A549 (cell line): Measurements from ENCODE around the gene LCP1. TPM values are rescaled to one million over a fixed set of nuclear protein-coding genes. Genes with fewer than 3 reads are reported as not detected.

Experiments used
- ATAC-seq, 2 experiments: fragments of 200-7000 bp in 1 of 2; fragments of >200 bp in 1 of 2; cut with Nextera tagmentation in 1 of 2; cut with Tn5 transposase in 1 of 2; 3 replicates each; pipeline versions ENCODE4 v1.8.0 to v1.9.1; 2018 to 2020; ENCODE audit warnings: mild to moderate bottlenecking in 1 of 2, moderate library complexity in 1 of 2
- CTCF ChIA-PET: fragments of 300-600 bp; sonication (Branson Sonifier 250); formaldehyde crosslinking; extraction: SDS; loops from one replicate; lab custom pipeline; 2021; ENCODE audit warnings: antibody characterized with exemption, inconsistent platforms; lab: Yijun Ruan, JAX
- POLR2A ChIA-PET: fragments of 350-600 bp; formaldehyde crosslinking; extraction: SDS; loops from one replicate; lab custom pipeline; 2021; ENCODE audit warnings: antibody characterized with exemption, inconsistent platforms; lab: Yijun Ruan, JAX
- DNase-seq, 2 experiments: peaks; one replicate each; pipeline versions ENCODE4 v3.0.0 to v3.0.0-alpha.2; 2011 to 2016; ENCODE audit warnings: low read depth in 1 of 2, low spot score in 1 of 2
- FAIRE-seq: peaks from 2 replicates; lab custom pipeline; 2011; peaks lifted over from hg19 to GRCh38; lab: Jason Lieb, UNC
- H3K27ac ChIP-seq, 2 experiments: fragments of >200 bp; sonication (Bioruptor Twin); formaldehyde crosslinking; 3 replicates each; pipeline ENCODE4 v1.5.1; 2016 to 2017
- H3K4me1 ChIP-seq: fragments of >200 bp; sonication (Bioruptor Twin); formaldehyde crosslinking; 3 replicates; pipeline ENCODE4 v1.6.1; 2016
- H3K4me2 ChIP-seq: fragments of >200 bp; sonication (Bioruptor Twin); formaldehyde crosslinking; 3 replicates; pipeline ENCODE4 v1.6.1; 2016
- H3K4me3 ChIP-seq: fragments of >200 bp; sonication (Bioruptor Twin); formaldehyde crosslinking; 3 replicates; pipeline ENCODE4 v1.5.1; 2016
- H3K9me3 ChIP-seq: fragments of >200 bp; sonication (Bioruptor Twin); formaldehyde crosslinking; 3 replicates; pipeline ENCODE4 v1.6.1; 2016
- BHLHE40 ChIP-seq: IDR thresholded peaks from 2 replicates; pipeline ENCODE4 v1.6.1; 2012; ENCODE audit warnings: low read depth, low read length, inconsistent platforms
- EHMT2 ChIP-seq: fragments of 200-600 bp; sonication (generic); IDR thresholded peaks from 2 replicates; pipeline ENCODE4 v1.6.1; 2016; ENCODE audit warnings: antibody characterized with exemption, low read depth, mild to moderate bottlenecking, moderate library complexity
- ESRRA ChIP-seq: fragments of 150-350 bp; IDR thresholded peaks from 2 replicates; pipeline ENCODE4 v1.6.1; 2014; ENCODE audit warnings: mild to moderate bottlenecking, low read length, borderline replicate concordance
- FOSB ChIP-seq: fragments of 250-450 bp; sonication (Bioruptor Pico); IDR thresholded peaks from 2 replicates; pipeline ENCODE4 v1.5.0; 2020; ENCODE audit warnings: mild to moderate bottlenecking, moderate library complexity
- FOSL2 ChIP-seq, 2 experiments: fragments of 450-650 bp in 1 of 2; fragments of >200 bp in 1 of 2; sonication (Bioruptor Twin) in 1 of 2; formaldehyde crosslinking; IDR thresholded peaks; 2 replicates each; pipeline versions ENCODE4 v1.5.0 to v1.6.1; 2016 to 2020; ENCODE audit warnings: mild to moderate bottlenecking in 1 of 2, moderate library complexity in 1 of 2
- FOXS1 ChIP-seq: fragments of 250-450 bp; sonication (Bioruptor Pico); IDR thresholded peaks from 2 replicates; pipeline ENCODE4 v1.5.0; 2020; ENCODE audit warnings: mild to moderate bottlenecking, moderate library complexity
- HDAC2 ChIP-seq: fragments of 200-600 bp; sonication (generic); IDR thresholded peaks from 2 replicates; pipeline ENCODE4 v1.6.1; 2016
- HEYL ChIP-seq: fragments of 250-450 bp; sonication (Bioruptor Pico); IDR thresholded peaks from 2 replicates; pipeline ENCODE4 v1.8.0; 2021; ENCODE audit warnings: mild to moderate bottlenecking, moderate library complexity
- HMGXB4 ChIP-seq: fragments of 250-450 bp; sonication (Bioruptor Pico); IDR thresholded peaks from 2 replicates; pipeline ENCODE4 v1.5.0; 2021; ENCODE audit warnings: mild to moderate bottlenecking, moderate library complexity, borderline replicate concordance
- HOXA7 ChIP-seq: fragments of 250-450 bp; sonication (Bioruptor Pico); IDR thresholded peaks from 2 replicates; pipeline ENCODE4 v1.5.0; 2020; ENCODE audit warnings: mild to moderate bottlenecking, moderate library complexity
- HOXB5 ChIP-seq: fragments of 250-450 bp; sonication (Bioruptor Pico); IDR thresholded peaks from 2 replicates; pipeline ENCODE4 v1.5.0; 2020; ENCODE audit warnings: mild to moderate bottlenecking, moderate library complexity
- MAX ChIP-seq: IDR thresholded peaks from 2 replicates; pipeline ENCODE4 v1.6.1; 2012
- NFE2L2 ChIP-seq: fragments of 150-350 bp; conservative IDR thresholded peaks from 2 replicates; pipeline ENCODE4 v1.6.1; 2014; ENCODE audit warnings: low read length
- NPAS2 ChIP-seq: fragments of 250-450 bp; sonication (Bioruptor Pico); IDR thresholded peaks from 2 replicates; pipeline ENCODE4 v1.8.0; 2022; ENCODE audit warnings: mild to moderate bottlenecking, moderate library complexity, borderline replicate concordance
- NR3C1 ChIP-seq: fragments of >200 bp; sonication (Bioruptor Twin); formaldehyde crosslinking; IDR thresholded peaks from 3 replicates; pipeline ENCODE4 v1.6.1; 2017
- PBX3 ChIP-seq: IDR thresholded peaks from 2 replicates; pipeline ENCODE4 v1.6.1; 2012
- PHF8 ChIP-seq: fragments of 200-600 bp; sonication (generic); IDR thresholded peaks from 2 replicates; pipeline ENCODE4 v1.6.1; 2016; ENCODE audit warnings: low read depth, mild to moderate bottlenecking, antibody characterized with exemption, moderate library complexity, borderline replicate concordance
- POLR2AphosphoS2 ChIP-seq: conservative IDR thresholded peaks from 2 replicates; pipeline ENCODE4 v1.6.1; 2012; ENCODE audit warnings: low read length, improper control_type of control experiment, inconsistent platforms
- RAD21 ChIP-seq, 2 experiments: fragments of >200 bp in 1 of 2; sonication (Bioruptor Twin) in 1 of 2; formaldehyde crosslinking in 1 of 2; IDR thresholded peaks in 1 of 2; conservative IDR thresholded peaks in 1 of 2; 2 replicates in 1 of 2; 3 replicates in 1 of 2; pipeline ENCODE4 v1.6.1; 2012 to 2018; ENCODE audit warnings: inconsistent platforms in 1 of 2
- RARB ChIP-seq: fragments of 250-450 bp; sonication (Bioruptor Pico); IDR thresholded peaks from 2 replicates; pipeline ENCODE4 v1.8.0; 2021; ENCODE audit warnings: mild to moderate bottlenecking, moderate library complexity
- RCOR1 ChIP-seq: fragments of 150-350 bp; IDR thresholded peaks from 2 replicates; pipeline ENCODE4 v1.6.1; 2014; ENCODE audit warnings: antibody characterized with exemption, low read length, low read depth
- RFX5 ChIP-seq: fragments of 450-650 bp; IDR thresholded peaks from 2 replicates; pipeline ENCODE4 v1.7.1; 2014; ENCODE audit warnings: antibody characterized with exemption, mild to moderate bottlenecking, moderate library complexity
- SMC3 ChIP-seq: fragments of >200 bp; sonication (Bioruptor Twin); formaldehyde crosslinking; IDR thresholded peaks from 3 replicates; pipeline ENCODE4 v1.6.1; 2018; ENCODE audit warnings: inconsistent platforms
- TFCP2L1 ChIP-seq: fragments of 250-450 bp; sonication (Bioruptor Pico); IDR thresholded peaks from 2 replicates; pipeline ENCODE4 v1.5.0; 2021; ENCODE audit warnings: mild to moderate bottlenecking
- TP53 ChIP-seq: fragments of 250-450 bp; sonication (Bioruptor Pico); IDR thresholded peaks from 2 replicates; pipeline ENCODE4 v1.5.0; 2021; ENCODE audit warnings: mild to moderate bottlenecking, moderate library complexity
- ZC3H11A ChIP-seq: fragments of 450-650 bp; IDR thresholded peaks from 2 replicates; pipeline ENCODE4 v1.6.1; 2014; ENCODE audit warnings: antibody characterized with exemption, mild to moderate bottlenecking
- ZSCAN20 ChIP-seq: fragments of 250-450 bp; sonication (Bioruptor Pico); IDR thresholded peaks from 2 replicates; pipeline ENCODE4 v1.8.0; 2022; ENCODE audit warnings: mild to moderate bottlenecking, moderate library complexity
- WGBS: methylation state at CpG from one replicate; pipeline ENCODE4 v1.1.6; 2017; ENCODE audit errors: missing lambda C conversion rate; 5-methylcytosine and 5-hydroxymethylcytosine counted together
- polyA plus RNA-seq, 4 experiments: library from polyadenylated mRNA; depleted of rRNA in 3 of 4; stranded (reverse); fragments of >200 nt; fragmentation: RNase III in 1 of 4; extraction: RNeasy Plus Mini Kit Qiagen cat#74134 plus additional on column Dnase treatment in 1 of 4; gene quantifications; 2 replicates in 3 of 4; 3 replicates in 1 of 4; pipeline ENCODE4 v1.2.3, GENCODE V29; 2011 to 2017

LCP1 gene
- polyA plus RNA-seq, 2 of the 4 experiments (the other 2 are of a cell fraction), result 0.09 to 0.19 TPM

- no peak for TF ChIP-seq RARB (CRISPR knock-in tag)
- TF ChIP-seq PHF8, result no peak
- TF ChIP-seq FOXS1 (CRISPR knock-in tag), result no peak
- peak; percentile 65 for TF ChIP-seq SMC3
- no peak for TF ChIP-seq NFE2L2
- TF ChIP-seq FOSL2 (IDR thresholded peaks at IDR 0.05), result no peak
- TF ChIP-seq FOSL2 (CRISPR knock-in tag; IDR thresholded peaks at IDR 0.05), result no peak
- no peak for TF ChIP-seq TFCP2L1
- no peak for TF ChIP-seq RFX5
- TF ChIP-seq, all 56 proteins: peak for 4
Measured at GRCh38 chr13:46160471-46161066, 21.4 kb downstream of the LCP1 start (continued).

- H3K4me2 ChIP-seq, result no peak overlapping the region
- POLR2A ChIA-PET, result no interaction called here
- H3K4me3 ChIP-seq, result no peak overlapping the region
- H3K4me1 ChIP-seq, result no peaks in the 10 kb centered on the region
- H3K9me3 ChIP-seq, result no peaks in the 10 kb centered on the region
- 34% methylated on average over 4 of the region's 4 CpGs for WGBS
- no peak for DNase-seq
- H3K27ac ChIP-seq, result no peak overlapping the region
- no peak for ATAC-seq
- TF ChIP-seq NPAS2 (CRISPR knock-in tag) (no peak), HOXB5 (CRISPR knock-in tag) (no peak), FOSB (CRISPR knock-in tag) (no peak), HDAC2 (no peak), RAD21 (conservative IDR thresholded peaks at IDR 0.05 in 1 of 2, IDR thresholded peaks at IDR 0.05 in 1 of 2) (no peak), EHMT2 (no peak), NFE2L2 (no peak), HEYL (CRISPR knock-in tag) (no peak), ESRRA (no peak), BHLHE40 (no peak), MAX (no peak), ZSCAN20 (CRISPR knock-in tag) (no peak), ZC3H11A (no peak), HMGXB4 (CRISPR knock-in tag) (no peak), HOXA7 (CRISPR knock-in tag) (no peak), NR3C1 (no peak), RCOR1 (no peak), TP53 (CRISPR knock-in tag) (no peak), POLR2AphosphoS2 (no peak), PBX3 (no peak)
- TF ChIP-seq, all 56 proteins: peak for 0
- CTCF ChIA-PET, result interaction anchor here (0.7 to 2.3 kb wide), 18 partner anchors 10 to 537 kb away, joined by 3 to 26 read pairs (median 4); no protein-coding TSS in a partner anchor
- no peak for FAIRE-seq
Measured at GRCh38 chr13:46160065-46160464, 21.9 kb downstream of the LCP1 start.
